SK-N-SH (cell line): ENCODE measurements around the gene CCR5AS.

ENCODE experiments used
- FOSL2 ChIP-seq: IDR thresholded peaks from 2 replicates; pipeline ENCODE4 v1.4.0; 2012; ENCODE audit warnings: low read depth, mild to moderate bottlenecking, moderate library complexity, borderline replicate concordance
- RAD21 ChIP-seq: IDR thresholded peaks from 2 replicates; pipeline ENCODE4 v1.6.1; 2012; ENCODE audit warnings: mild to moderate bottlenecking, low read length
- RFX5 ChIP-seq: IDR thresholded peaks from 2 replicates; pipeline ENCODE4 v1.6.1; 2012; ENCODE audit warnings: mild to moderate bottlenecking, improper control_type of control experiment, low read length
- SIN3A ChIP-seq: IDR thresholded peaks from 2 replicates; pipeline ENCODE4 v1.6.1; 2012; ENCODE audit warnings: low read depth, mild to moderate bottlenecking, low read length, moderate library complexity, borderline replicate concordance
- SMC3 ChIP-seq: IDR thresholded peaks from 2 replicates; pipeline ENCODE4 v1.6.1; 2012; ENCODE audit warnings: low read depth, low read length, improper control_type of control experiment
- YY1 ChIP-seq: IDR thresholded peaks from 2 replicates; pipeline ENCODE4 v1.4.0; 2012; ENCODE audit warnings: low read depth, mild to moderate bottlenecking
- TF ChIP-seq, protein P1 (sequence below): fragments of 200-600 bp; sonication (generic); IDR thresholded peaks from 2 replicates; pipeline ENCODE4 v1.6.1; 2017; ENCODE audit warnings: antibody characterized with exemption, mild to moderate bottlenecking, moderate library complexity
- TF ChIP-seq, protein P2 (sequence below): IDR thresholded peaks from 2 replicates; pipeline ENCODE4 v1.4.0; 2012; ENCODE audit warnings: low read depth
- TF ChIP-seq, protein P3 (sequence below): fragments of 150-350 bp; IDR thresholded peaks from 2 replicates; pipeline ENCODE4 v1.6.1; 2017; ENCODE audit warnings: antibody characterized with exemption, low read length, low read depth, borderline replicate concordance

DNA sequence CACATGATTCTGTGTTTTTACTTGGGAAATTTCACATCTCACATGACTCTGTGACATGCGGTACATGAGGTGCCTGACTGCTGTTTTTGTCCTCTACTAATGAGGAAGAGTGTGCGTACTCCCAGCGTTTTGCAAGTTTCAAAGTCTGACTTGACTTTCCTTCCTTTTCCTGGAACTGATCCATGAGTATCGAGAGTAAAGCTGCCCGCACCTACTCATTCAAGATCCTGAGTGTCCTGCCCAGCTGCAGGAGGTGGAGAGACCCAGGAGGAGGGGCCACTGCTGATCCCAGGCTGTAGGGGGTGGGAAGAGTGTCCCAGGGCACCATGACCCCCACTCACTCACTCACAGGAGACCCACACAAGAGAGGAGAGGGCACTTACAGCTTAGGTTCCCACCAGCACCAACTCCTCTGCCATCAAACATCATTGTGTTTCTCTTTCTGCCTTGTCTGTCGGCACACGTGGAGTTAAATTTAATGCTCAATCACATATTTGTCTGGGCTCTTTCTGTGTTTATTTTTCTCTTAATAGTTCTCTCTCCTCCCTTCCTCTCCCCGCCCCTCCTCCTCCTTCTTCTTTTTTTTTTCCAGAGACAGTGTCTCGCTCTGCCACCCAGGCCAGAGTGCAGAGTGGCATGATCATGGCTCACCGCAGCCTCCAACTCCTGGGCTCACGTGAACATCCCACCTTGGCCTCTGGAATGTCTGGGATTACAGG is 1.4 kb downstream of the CCR5AS start:
- TF ChIP-seq, protein P1, sequence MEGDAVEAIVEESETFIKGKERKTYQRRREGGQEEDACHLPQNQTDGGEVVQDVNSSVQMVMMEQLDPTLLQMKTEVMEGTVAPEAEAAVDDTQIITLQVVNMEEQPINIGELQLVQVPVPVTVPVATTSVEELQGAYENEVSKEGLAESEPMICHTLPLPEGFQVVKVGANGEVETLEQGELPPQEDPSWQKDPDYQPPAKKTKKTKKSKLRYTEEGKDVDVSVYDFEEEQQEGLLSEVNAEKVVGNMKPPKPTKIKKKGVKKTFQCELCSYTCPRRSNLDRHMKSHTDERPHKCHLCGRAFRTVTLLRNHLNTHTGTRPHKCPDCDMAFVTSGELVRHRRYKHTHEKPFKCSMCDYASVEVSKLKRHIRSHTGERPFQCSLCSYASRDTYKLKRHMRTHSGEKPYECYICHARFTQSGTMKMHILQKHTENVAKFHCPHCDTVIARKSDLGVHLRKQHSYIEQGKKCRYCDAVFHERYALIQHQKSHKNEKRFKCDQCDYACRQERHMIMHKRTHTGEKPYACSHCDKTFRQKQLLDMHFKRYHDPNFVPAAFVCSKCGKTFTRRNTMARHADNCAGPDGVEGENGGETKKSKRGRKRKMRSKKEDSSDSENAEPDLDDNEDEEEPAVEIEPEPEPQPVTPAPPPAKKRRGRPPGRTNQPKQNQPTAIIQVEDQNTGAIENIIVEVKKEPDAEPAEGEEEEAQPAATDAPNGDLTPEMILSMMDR, result no peak
- TF ChIP-seq, protein P2, sequence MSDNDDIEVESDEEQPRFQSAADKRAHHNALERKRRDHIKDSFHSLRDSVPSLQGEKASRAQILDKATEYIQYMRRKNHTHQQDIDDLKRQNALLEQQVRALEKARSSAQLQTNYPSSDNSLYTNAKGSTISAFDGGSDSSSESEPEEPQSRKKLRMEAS, result no peak
- TF ChIP-seq RAD21 (no peak), SMC3 (no peak), YY1 (no peak), RFX5 (no peak), FOSL2 (no peak), SIN3A (no peak)
- TF ChIP-seq, protein P3, sequence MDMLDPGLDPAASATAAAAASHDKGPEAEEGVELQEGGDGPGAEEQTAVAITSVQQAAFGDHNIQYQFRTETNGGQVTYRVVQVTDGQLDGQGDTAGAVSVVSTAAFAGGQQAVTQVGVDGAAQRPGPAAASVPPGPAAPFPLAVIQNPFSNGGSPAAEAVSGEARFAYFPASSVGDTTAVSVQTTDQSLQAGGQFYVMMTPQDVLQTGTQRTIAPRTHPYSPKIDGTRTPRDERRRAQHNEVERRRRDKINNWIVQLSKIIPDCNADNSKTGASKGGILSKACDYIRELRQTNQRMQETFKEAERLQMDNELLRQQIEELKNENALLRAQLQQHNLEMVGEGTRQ, result no peak
